B cell (primary cell): Measurements from ENCODE around the gene DDX39B. TPM values are rescaled to one million over a fixed set of nuclear protein-coding genes. Genes with fewer than 3 reads are reported as not detected.

Source experiments
- ATAC-seq: fragments of 200-7000 bp; cut with Tn5 transposase; one replicate; pipeline ENCODE4 v1.10.0; 2021; ENCODE audit warnings: low read depth, mild to moderate bottlenecking, moderate number of reproducible peaks, moderate library complexity
- CTCF ChIA-PET: fragments of 350-600 bp; sonication (Branson Sonifier 250); formaldehyde crosslinking; loops from one replicate; lab custom pipeline; 2021; ENCODE audit warnings: antibody characterized with exemption, inconsistent platforms; lab: Charles Lee
- POLR2A ChIA-PET: fragments of 350-600 bp; sonication (Branson Sonifier 250); formaldehyde crosslinking; loops from one replicate; lab custom pipeline; 2021; ENCODE audit warnings: antibody characterized with exemption; lab: Charles Lee
- DNase-seq: peaks from one replicate; pipeline ENCODE4 v3.0.0; 2013
- H2AFZ ChIP-seq: 2 replicates; pipeline ENCODE4 v1.6.1; 2012; ENCODE audit warnings: mild to moderate bottlenecking, low read depth, low read length; ENCODE audit not compliant: insufficient read depth, poor library complexity, severe bottlenecking
- H3K27ac ChIP-seq, 2 donors: 1 replicate in 1 of 2; 2 replicates in 1 of 2; pipeline ENCODE4 v1.5.1; 2012 to 2013; ENCODE audit warnings: low read length in 2 of 2, mild to moderate bottlenecking in 2 of 2, moderate library complexity in 1 of 2
- H3K27me3 ChIP-seq, 4 experiments: fragments of 200-600 bp in 1 of 4; sonication (generic) in 1 of 4; replicated peaks in 1 of 4; 1 replicate in 2 of 4; 2 replicates in 2 of 4; pipeline versions ENCODE4 v1.6.1 to v1.7.0; 2013 to 2016; ENCODE audit warnings: low read length in 3 of 4, mild to moderate bottlenecking in 2 of 4, mixed read lengths in 1 of 4, moderate library complexity in 1 of 4; ENCODE audit not compliant: insufficient read depth in 4 of 4, control insufficient read depth in 3 of 4; ENCODE audit errors: control extremely low read depth in 1 of 4
- H3K36me3 ChIP-seq, 2 experiments: replicated peaks in 1 of 2; 1 replicate in 1 of 2; 2 replicates in 1 of 2; pipeline versions ENCODE4 v1.6.1 to v1.7.1; 2013; ENCODE audit warnings: low read length in 1 of 2; ENCODE audit not compliant: insufficient read depth in 2 of 2, control insufficient read depth in 1 of 2; ENCODE audit errors: control extremely low read depth in 1 of 2, extremely low read depth in 1 of 2
- H3K4me1 ChIP-seq, 2 donors: fragments of 200-600 bp in 1 of 2; sonication (generic) in 1 of 2; 1 replicate in 1 of 2; 2 replicates in 1 of 2; pipeline versions ENCODE4 v1.5.1 to v1.6.1; 2013 to 2017; ENCODE audit warnings: low read length in 2 of 2; ENCODE audit not compliant: control insufficient read depth in 2 of 2, insufficient read depth in 2 of 2
- H3K4me2 ChIP-seq: replicated peaks from 2 replicates; pipeline ENCODE3; 2012; ENCODE audit warnings: mild to moderate bottlenecking, low read depth, low read length; ENCODE audit not compliant: poor library complexity, severe bottlenecking
- H3K4me3 ChIP-seq, 5 experiments: fragments of 200-600 bp in 1 of 5; sonication (generic) in 1 of 5; 1 replicate in 3 of 5; 2 replicates in 2 of 5; pipeline versions ENCODE4 v1.5.1 to v1.7.0; 2011 to 2016; ENCODE audit warnings: low read length in 4 of 5, mild to moderate bottlenecking in 4 of 5, low read depth in 2 of 5, control low read depth in 1 of 5, moderate library complexity in 1 of 5; ENCODE audit not compliant: insufficient read depth in 1 of 5; ENCODE audit errors: control extremely low read depth in 1 of 5, extremely low read depth in 1 of 5
- H3K79me2 ChIP-seq: fragments of 200-600 bp; sonication (generic); one replicate; pipeline ENCODE4 v1.6.0; 2016; ENCODE audit warnings: low read length; ENCODE audit not compliant: control insufficient read depth, insufficient read depth
- H3K9ac ChIP-seq: fragments of 200-600 bp; sonication (generic); 2 replicates; pipeline ENCODE4 v1.6.1; 2017; ENCODE audit warnings: mild to moderate bottlenecking, low read length, moderate library complexity
- H3K9me3 ChIP-seq, 3 donors: one replicate each; pipeline versions ENCODE4 v1.6.1 to v1.7.1; 2013; ENCODE audit warnings: low read length in 2 of 3; ENCODE audit not compliant: control insufficient read depth in 2 of 3, insufficient read depth in 1 of 3; ENCODE audit errors: control extremely low read depth in 1 of 3
- H4K20me1 ChIP-seq: 2 replicates; pipeline ENCODE4 v1.6.0; 2012; ENCODE audit warnings: mild to moderate bottlenecking, low read length; ENCODE audit not compliant: insufficient read depth, control insufficient read depth, poor library complexity, severe bottlenecking
- H3K27ac Mint-ChIP-seq: one replicate; pipeline ENCODE4 v1.8.0; 2021; ENCODE audit warnings: mixed read lengths
- H3K27me3 Mint-ChIP-seq: one replicate; pipeline ENCODE4 v1.8.0; 2021; ENCODE audit warnings: mixed read lengths
- H3K4me1 Mint-ChIP-seq: one replicate; pipeline ENCODE4 v1.8.0; 2021; ENCODE audit warnings: mixed read lengths
- H3K4me3 Mint-ChIP-seq: one replicate; pipeline ENCODE4 v1.8.0; 2021; ENCODE audit warnings: mixed read lengths
- H3K9me3 Mint-ChIP-seq: one replicate; pipeline ENCODE4 v1.8.0; 2022; ENCODE audit warnings: mixed read lengths; ENCODE audit not compliant: insufficient read depth
- CTCF ChIP-seq: fragments of 200-600 bp; IDR thresholded peaks from one replicate; pipeline ENCODE4 v1.8.0; 2022; ENCODE audit warnings: antibody characterized with exemption, mild to moderate bottlenecking
- EZH2 ChIP-seq: IDR thresholded peaks from 2 replicates; pipeline ENCODE4 v1.6.1; 2012; ENCODE audit warnings: borderline replicate concordance, low read depth, mild to moderate bottlenecking, moderate library complexity, low read length; ENCODE audit not compliant: insufficient read depth, poor library complexity, severe bottlenecking
- WGBS: methylation state at CpG from one replicate; pipeline ENCODE4 v1.1.5; 2013; ENCODE audit warnings: missing lambda C conversion rate; ENCODE audit not compliant: insufficient coverage; 5-methylcytosine and 5-hydroxymethylcytosine counted together
- intact Hi-C: fragments of 100-400 bp; cut with micrococcal nuclease; formaldehyde crosslinking; loops from one replicate; pipeline ENCODE4 v1.10.0; 2022
- polyA plus RNA-seq: library from polyadenylated mRNA; depleted of rRNA; stranded (reverse); fragments of >200 nt; gene quantifications from 2 replicates; pipeline ENCODE4 v1.2.3, GENCODE V29; 2012
- total RNA-seq, 2 donors: library from RNA; stranded (reverse); fragments of 120-200 nt in 1 of 2; gene quantifications; 1 replicate in 1 of 2; 2 replicates in 1 of 2; pipeline versions ENCODE4 v1.2.3 to v1.2.4, GENCODE V29; 2013 to 2022

The DDX39B gene
- total and polyA plus RNA-seq, 2 donors (not counting 1 experiment from before 2014, with no cell fraction given): 576 to 838 TPM

GRCh38 chr6:31528821-31529328, 12.9 kb downstream of the DDX39B start, which contains the start of gene MCCD1:
MCCD1 (plus strand) TSS chr6:31528962; CDS start chr6:31529015, 53 bp downstream.
- no peaks in the 10 kb centered on the region for H3K27me3 ChIP-seq
- no peak within 1 kb of the TSS for H3K4me3 ChIP-seq
- H4K20me1 ChIP-seq: peaks cover 39% of the 10 kb centered on the region
- DNase-seq (no peak), ATAC-seq (no peak)
- no peak within 1 kb of the TSS for H3K4me2 ChIP-seq
- no peaks in the 10 kb centered on the region for H3K9me3 Mint-ChIP-seq
- TF ChIP-seq EZH2 (no peak), CTCF (no peak)
- no peak within 1 kb of the TSS for H2AFZ ChIP-seq
- no peak within 1 kb of the TSS for H3K27ac ChIP-seq
- H3K36me3 ChIP-seq: peaks cover 0 to 40% of the 10 kb centered on the region in 2 experiments
- POLR2A ChIA-PET: interaction anchor here (0.7 to 1.3 kb wide), 3 partner anchors 13 to 31 kb away, joined by 3 to 4 read pairs (median 3); partner anchors contain the start of genes DDX39B and MICB
- no peak within 1 kb of the TSS for H3K27ac Mint-ChIP-seq
- WGBS: 90% methylated on average over 6 of the region's 7 CpGs
- no peaks in the 10 kb centered on the region for H3K9me3 ChIP-seq
- H3K4me3 Mint-ChIP-seq: no peak within 1 kb of the TSS
- H3K79me2 ChIP-seq: no peaks in the 10 kb centered on the region
- no peaks in the 10 kb centered on the region for H3K27me3 Mint-ChIP-seq
- intact Hi-C loops: no loop called here
- CTCF ChIA-PET: interaction anchor here (1.1 to 1.8 kb wide), 2 partner anchors 13 to 34 kb away, joined by 3 to 6 read pairs; partner anchors contain the start of gene DDX39B
- H3K4me1 Mint-ChIP-seq: peaks cover 12% of the 10 kb centered on the region
- H3K9ac ChIP-seq: no peak within 1 kb of the TSS
- H3K4me1 ChIP-seq: no peaks in the 10 kb centered on the region

GRCh38 chr6:31528307-31528777, 13.5 kb downstream of the DDX39B start:
- H3K36me3 ChIP-seq: peaks cover 0 to 34% of the 10 kb centered on the region in 2 experiments

More at GRCh38 chr6:31528307-31528777, 13.5 kb downstream of the DDX39B start:
- peaks cover 34% of the 10 kb centered on the region for H4K20me1 ChIP-seq
- no peaks in the 10 kb centered on the region for H3K27me3 ChIP-seq
- Mint-ChIP-seq H3K27ac (no peak overlapping the region), H3K27me3 (no peaks in the 10 kb centered on the region), H3K9me3 (no peaks in the 10 kb centered on the region), H3K4me1 (peaks cover 8% of the 10 kb centered on the region), H3K4me3 (no peak overlapping the region)
- 95% methylated on average over 4 of the region's 4 CpGs for WGBS
- no peak overlapping the region for H3K4me2 ChIP-seq
- no peaks in the 10 kb centered on the region for H3K79me2 ChIP-seq
- ChIA-PET POLR2A (interaction anchor here (0.7 kb wide), 3 partner anchors 13 to 34 kb away, joined by 3 to 8 read pairs (median 3); no protein-coding TSS in a partner anchor), CTCF (interaction anchor here (0.7 to 1.8 kb wide), 3 partner anchors 13 to 242 kb away, joined by 3 to 6 read pairs (median 3); partner anchors contain the start of gene DDX39B)
- no peak overlapping the region for H3K27ac ChIP-seq
- no peak for DNase-seq
- H3K9ac ChIP-seq: no peak overlapping the region
- H3K9me3 ChIP-seq: no peaks in the 10 kb centered on the region
- TF ChIP-seq EZH2 (no peak), CTCF (no peak)
- intact Hi-C loops: no loop called here
- ATAC-seq: no peak
- H3K4me3 ChIP-seq: no peak overlapping the region
- no peaks in the 10 kb centered on the region for H3K4me1 ChIP-seq
- H2AFZ ChIP-seq: no peak overlapping the region
